GM19240 (cell line): ENCODE measurements around the gene RTBDN.
A peak's percentile ranks its signal among the peaks of the same experiment; 100 is the strongest.
"Not testable (repeated sequence)": the region's sequence is repeated elsewhere in the genome, so short reads cannot be mapped to it uniquely, and the experiment has no call there.

ENCODE experiments used
- DNase-seq: peaks from one replicate; pipeline ENCODE4 v3.0.0; 2011; ENCODE audit warnings: low spot score; ENCODE audit not compliant: insufficient read length

Gene RTBDN

DNA sequence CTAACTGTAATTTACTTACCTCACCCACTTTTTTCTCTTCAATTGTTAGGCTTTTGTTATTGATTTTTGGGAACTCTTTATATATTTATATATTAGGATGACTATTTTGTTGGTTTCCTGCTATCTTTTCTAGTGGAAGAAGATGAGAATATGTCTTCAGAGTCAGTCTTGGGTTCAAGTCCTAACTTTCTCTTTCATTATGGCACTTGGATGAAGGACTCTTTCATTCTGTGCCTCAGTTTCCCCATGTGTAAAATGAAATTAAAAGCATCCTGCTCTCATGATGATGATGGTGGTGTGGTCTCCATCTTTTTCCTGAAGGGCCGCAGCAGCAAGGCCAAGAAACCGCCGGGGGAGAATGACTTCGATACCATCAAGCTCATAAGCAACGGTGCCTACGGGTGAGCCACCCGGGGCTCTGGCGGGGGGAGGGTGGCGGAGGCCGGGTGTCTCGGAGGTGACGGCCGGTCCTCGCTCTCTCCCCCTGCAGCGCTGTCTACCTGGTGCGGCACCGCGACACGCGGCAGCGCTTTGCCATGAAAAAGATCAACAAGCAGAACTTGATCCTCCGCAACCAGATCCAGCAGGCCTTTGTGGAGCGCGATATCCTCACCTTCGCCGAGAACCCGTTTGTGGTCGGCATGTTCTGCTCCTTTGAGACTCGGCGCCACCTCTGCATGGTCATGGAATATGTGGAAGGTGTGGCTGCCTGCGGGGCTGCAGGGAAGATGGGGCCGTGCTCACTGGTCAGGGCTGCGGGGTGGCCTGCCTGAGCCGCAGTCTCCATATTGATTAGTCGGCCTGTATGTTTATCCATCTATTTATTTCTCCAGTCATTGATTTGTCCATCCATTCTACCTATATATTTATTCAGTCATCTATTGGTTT, 23.9 kb upstream of the RTBDN start:
- no peak for DNase-seq

DNA sequence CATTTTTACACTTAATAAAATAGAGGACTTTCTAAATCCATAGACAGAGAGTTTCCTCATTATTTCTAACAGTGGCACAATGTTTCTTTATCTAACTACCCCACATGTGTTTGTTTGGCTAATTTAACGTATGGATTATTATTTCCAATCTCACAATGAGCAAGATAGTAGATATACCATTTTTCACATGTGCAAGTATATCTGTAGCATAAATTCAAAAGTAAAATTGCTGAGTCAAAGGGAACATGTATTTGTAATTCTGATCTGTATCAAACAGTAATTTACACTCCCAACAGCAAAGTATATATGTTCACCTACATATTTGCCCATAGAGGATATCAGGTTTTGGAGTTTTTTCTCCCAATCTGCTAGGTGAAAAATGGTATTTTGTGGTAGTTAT, 22.3 kb upstream of the RTBDN start:
- DNase-seq = no peak

DNA sequence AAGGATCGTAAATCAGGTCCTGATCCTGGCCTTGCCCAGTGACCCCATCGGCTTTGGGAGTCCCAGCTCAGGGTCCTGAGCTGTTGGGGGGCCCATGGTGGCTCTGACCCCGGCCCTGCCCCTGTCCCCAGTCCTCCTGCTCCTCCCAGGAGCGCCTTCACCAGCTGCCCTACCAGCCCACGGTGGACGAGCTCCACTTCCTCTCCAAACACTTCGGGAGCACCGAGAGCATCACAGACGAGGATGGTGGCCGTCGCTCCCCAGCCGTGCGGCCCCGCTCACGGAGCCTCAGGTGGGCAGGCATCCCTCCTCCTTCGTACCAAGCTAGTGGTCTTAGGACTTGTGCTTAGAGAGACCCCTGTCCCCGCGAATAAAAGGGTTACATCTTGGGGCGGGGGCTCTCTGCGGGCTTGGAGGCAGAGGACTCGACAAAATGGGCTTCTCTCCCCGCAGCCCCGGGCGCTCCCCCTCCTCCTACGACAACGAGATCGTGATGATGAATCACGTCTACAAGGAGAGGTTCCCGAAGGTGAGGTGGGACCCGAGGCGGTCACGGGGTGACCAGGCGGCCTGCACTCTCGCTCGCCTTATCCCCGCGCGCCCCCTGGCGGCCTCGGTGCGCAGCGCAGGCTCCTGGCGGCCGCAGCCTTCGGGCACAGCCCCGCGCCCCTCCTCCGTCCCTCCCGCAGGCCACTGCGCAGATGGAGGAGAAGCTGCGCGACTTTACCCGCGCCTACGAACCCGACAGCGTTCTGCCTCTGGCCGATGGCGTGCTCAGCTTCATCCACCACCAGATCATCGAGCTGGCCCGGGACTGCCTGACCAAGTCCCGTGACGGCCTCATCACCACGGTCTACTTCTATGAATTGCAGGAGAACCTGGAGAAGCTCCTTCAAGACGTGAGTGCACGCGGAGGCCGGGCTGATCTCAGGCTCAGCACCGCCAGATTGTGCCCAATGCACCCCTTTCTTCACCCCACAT, 13.1 kb upstream of the RTBDN start:
- DNase-seq = peak; percentile 87

DNA sequence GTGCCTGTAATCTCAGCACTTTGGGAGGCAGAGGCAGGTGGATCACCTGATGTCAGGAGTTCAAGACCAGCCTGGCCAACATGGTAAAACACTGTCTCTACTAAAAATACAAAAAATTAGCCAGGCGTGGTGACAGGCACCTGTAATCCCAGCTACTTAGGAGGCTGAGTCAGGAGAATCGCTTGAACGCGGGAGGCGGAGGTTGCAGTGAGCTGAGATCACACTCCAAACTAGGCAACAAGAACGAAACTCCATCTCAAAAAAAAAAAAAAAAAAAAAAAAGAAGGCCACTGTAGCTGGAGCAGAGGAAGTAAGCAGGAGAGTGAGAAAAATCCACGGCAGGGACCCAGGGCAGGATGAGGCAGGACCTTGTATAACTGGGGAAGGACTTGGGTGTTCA, 12.2 kb upstream of the RTBDN start:
- DNase-seq = not testable (repeated sequence)

DNA sequence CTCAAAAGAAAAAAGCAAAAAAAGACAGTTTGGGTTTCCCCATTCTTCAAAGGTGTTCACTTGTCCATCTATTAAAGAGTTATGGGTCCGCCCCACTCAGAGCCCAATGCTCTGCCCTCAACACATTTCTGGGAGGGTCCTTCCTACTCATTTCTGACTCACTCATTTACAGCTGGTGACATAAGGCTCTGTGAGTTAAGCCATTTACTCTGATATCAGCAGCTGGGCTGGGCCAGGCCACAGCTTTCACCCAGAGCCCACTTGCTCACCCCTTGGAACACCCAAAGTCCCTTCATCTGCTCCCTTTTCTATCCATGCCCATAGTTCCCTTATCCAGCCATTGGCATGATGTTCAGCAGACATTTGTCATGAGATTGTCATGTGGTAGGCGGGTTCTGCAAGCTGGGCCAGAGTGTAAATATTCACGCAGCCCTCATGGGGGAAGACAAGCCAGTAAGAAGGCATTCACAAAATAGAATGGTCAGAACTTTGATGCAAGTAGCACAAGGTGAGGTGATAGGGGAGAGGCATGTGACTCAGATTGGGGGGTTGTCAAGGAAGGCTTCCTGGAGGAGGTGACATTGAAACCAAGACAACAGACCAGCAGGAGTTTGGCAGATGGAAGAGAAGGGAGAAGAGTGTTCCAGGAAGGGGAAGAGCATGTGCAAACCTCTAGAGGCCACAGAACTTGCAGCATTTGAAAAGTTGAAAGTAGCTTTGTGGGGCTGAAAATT, 9.8 kb upstream of the RTBDN start:
- DNase-seq = no peak

DNA sequence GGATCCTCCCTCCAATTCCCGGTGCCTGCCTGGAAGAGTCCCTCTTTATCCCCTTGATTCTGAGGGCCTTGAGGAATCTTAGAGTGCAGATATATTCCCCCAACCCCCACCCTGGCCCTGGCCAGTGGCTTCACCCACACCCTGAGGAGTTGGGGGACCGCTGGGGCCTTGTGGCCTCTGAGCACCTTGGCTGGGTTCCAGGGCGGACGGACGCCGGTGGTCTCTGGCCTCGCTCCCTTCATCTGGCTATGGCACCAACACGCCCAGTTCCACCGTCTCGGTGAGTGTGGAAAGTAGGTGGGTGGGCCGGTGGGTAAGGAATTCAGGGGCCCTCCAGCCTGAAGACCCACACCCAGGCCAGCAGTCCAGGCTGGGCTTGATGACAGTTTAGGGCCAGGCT, 8.9 kb upstream of the RTBDN start:
- DNase-seq = no peak

DNA sequence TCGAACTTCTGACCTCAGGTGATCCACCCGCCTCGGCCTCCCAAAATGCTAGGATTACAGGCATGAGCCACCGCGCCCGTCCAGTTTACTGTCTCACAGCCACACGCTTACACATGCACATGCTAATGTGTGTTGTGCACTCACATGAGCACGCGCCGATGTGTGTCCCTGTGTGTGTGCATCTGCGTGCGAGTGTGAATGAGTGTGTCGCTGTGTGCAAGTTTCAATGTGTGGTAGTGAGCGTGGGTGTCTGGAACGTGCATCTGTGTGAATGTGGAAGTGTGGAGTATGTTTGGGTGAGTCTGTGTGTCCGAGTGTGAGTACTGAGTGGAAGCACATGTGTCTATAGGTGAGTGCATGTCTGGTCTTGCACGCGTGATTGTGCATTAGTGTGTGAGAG, 8.1 kb upstream of the RTBDN start:
- DNase-seq = no peak

DNA sequence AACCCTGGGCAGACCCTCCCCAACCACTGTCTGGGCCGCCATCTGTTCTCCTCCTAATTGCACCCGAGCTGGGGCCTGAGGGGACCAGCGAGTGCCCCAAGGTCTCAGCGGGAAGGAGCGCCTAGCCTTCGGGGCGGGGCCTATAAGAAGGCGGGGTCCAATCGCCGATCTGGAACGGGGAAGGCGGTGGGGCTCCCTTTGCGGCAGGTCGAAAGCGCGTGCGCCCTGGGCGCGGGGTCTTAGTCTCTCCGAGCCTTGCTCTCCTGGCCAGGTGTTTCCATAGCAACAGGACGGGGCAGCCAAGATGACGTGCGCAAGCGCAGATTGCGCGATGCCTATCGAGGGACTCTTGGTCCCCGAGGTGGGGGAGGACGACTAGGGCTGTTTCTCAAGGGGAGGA, 6.7 kb upstream of the RTBDN start:
- DNase-seq = no peak

DNA sequence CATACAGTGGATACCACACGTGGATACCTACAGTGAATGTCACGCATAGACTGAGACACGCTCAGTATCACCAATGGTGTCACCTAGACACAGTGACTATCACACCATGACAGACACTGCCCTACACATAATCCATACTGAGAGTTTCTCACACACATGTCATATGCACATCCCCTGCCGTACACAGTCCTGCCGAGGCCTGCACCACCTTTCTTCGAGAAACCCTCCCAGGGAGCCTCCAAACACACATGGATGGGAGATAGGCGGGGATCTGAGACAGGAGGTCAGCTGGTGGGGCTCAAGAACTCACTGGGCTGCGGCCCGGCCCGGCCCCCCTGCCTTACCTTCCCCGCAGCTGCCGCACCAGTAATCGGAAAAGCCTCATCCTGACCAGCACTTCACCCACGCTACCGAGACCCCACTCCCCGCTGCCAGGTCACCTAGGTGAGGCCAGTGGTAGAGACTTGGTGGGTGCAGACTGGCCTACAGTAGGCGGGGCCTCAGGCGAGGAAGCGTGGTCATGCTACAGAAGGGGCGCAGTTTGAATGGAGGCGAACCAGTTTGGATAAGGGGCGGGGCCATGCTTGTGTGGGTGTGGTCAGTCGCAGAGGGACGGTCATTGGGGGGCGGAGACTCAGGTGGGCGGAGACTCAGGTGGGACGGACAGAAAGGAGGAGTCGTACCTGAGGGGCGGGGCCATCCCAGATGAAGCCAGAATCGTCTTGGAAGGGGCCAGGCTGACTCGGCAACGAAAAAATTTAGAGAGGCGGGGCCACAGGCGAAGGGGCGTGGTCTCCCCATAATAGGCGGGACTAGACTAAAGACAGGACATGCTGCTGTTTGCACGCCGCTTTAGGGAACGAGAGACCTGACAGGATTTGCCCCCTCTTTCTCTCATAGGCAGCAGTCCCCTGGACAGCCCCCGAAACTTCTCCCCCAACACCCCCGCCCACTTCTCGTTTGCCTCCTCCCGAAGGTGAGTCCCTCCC, 6.0 kb upstream of the RTBDN start:
- DNase-seq = no peak

DNA sequence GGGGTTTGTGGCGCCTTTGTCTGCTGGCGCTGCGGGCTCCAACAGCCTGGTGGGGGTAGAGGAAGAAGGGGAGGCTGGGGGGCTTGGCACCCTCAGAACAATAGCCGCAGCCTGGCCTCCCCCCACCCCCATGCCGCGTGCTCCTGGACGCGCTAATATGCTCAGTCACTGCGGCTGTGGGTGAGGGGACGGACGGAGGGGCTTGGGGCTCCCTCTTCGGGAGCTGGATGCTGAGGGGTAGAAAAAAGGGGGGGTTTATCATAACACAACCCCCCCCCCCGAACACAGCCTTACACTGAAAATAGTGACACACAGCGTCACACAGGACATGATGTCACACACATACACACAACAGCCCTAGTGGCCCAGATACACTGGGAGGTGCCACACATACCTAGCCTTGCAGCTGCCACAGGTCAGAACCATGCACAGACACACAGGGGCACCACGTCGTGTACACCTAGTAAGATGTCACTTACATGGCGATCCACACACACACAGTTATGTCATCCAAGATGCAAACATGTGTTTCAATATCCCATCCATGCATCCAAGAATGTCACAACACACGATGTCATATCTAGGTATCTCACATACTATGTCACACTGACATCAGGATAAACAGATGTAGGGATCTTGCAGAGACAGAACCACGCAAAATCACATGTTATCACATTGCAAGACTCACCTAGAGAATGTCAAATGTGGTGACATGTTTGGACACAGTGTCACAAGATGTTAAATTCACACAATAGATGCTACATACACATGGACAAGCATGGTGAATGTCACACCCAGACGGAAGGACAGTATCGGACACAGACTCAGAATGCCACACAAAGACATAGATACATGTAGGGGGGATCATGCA, 4.7 kb upstream of the RTBDN start:
- DNase-seq = no peak

DNA sequence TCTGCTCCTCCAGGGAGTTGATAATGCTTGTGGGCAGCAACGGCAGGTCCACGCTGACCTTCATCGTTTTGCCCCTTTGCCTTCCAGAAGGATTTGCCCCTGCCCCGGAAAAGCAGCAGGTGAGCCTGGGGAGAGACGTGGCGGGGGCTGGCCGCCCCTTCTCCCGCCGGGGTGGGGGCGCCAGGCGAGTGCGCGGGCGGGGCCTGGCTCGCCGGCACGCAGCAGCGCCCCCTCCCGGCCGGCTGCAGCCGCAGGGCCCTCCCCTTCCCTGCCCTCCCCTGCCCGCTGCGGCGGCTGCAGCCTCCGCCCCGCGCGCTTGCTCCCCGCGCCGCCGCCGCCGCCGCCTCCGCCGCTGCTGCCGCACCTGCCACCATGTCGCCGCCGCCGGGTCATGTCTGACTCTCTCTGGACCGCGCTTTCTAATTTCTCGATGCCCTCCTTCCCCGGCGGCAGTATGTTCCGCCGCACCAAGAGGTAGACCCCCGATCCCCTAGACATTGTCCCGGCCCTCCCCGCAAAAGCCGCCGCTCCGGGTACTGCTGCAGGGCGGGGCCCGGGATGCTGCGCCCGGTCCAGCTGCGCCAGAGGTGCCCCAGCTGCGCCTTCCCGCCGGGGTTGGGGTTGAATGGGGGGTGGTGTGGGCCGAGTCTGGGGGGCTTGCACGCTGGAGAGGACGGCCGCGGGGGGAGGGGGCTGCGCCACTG, 4.0 kb upstream of the RTBDN start, which contains the start of gene MAST1:
TSS of gene MAST1 (plus strand) at position 334 of the 704 bp plus-strand sequence. CDS start at position 392, 58 bp downstream.
- DNase-seq = no peak

DNA sequence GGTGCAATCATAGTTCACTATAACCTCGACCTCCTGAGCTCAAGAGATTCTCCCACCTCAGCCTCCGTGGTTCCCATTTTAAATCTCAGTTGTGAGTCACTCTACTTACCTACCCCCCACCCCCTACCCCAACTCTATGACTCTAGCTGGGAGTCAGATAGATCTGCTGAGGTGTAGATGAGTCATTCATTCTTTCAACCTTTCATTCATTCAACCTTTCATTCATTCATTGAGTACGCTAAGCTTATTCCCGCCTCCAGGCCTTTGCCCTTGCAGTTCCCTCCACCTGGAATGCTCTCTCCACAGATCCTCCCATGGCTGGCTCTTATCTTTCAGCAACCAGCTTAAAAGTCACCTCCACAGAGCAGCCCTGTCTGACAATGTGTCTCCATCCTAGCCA, 2.8 kb upstream of the RTBDN start:
- no peak for DNase-seq

DNA sequence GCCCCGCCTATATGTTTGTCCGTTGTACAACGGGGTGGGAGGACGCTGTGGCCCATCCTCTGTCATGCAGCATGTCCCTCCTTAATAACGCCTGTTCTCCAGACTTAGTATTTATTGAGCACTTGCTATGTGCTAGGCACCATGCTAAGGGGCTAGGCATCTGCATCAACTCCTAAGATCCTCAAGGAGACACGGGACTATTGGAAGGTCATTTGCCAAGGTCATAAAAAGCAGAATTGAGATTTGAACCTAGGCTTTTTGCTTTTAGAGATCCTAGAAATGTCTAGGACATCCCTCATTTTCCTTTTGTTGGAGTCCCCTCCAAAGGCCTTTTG, 2.1 kb upstream of the RTBDN start:
- DNase-seq = no peak

DNA sequence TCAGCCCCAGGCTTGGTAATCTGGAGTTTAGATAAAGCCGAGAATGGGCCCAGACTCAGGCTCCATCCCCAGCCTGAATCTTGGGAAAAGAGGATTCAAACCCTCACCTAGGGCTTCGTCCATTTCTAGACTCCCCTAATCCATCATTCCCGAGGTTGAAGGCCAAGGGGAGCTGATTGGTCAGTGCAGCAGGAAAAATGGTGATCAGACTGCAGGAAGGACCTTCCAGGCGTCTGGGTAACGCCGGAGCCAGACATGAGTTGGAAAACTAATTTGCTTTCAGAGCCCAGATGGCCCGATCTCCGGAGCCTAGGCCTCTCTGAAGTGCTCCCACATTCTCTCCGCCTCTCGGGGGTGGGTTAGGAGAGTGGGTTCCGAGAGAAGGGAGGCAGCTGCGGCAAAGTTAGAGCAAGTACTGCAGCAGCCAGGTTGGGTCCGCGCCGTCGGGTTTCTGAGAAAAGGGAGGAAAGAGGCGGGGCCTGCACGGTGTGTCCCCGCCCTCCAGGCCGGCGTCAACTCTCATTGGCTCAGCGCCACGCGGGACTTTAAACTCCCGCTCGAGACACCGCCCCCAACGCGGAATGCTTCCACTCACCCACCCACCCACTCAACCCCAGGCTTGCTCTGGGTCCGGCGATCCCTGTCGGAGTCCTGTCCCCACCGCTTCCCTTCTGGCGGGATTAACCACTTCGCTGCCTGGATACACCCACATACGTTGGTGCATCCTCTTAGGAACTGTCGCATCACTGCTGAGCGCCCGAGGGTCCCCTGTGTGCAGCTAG, 788 bp upstream of the RTBDN start:
- no peak for DNase-seq

DNA sequence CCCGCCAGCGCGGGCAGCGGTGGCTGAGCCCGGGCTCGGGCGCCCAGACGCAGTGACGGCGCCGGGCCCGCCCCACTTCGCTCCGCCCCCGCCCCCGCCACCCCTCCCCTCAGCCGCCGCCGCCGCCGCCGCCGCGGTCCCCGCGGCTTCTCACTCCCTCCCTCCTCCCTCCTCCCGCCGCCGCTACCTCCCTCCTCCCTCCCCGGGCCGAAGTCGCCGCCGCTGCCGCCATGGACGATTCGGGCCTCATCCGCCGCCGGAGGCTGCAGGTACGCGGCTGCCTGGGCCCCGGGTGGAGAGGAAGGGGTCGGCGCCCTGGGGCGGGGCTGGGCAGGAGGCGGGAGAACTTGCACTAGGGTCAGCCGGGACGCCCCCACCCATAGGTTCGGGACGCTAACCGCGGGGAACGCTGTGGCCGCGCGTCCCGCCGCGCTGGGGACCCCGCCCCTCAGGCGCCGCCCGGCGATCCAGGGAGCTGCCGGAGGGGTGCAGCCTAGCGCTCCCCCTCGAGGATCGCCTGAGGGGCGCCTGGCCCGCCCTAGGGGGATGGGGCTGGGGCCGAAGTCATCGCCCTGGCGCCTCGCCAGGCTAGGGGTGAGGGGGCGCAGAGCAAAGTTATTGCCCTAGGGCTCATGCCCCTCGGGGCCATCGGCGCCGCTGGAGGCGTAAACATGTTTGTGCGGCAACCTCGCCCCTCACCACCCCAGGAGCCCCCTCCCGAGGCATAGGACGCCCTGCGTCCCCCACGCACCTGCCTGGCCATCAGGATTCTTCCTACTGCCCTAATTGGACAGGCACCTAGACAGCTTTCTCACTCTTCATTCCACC, 427 bp downstream of the RTBDN start:
- no peak for DNase-seq

DNA sequence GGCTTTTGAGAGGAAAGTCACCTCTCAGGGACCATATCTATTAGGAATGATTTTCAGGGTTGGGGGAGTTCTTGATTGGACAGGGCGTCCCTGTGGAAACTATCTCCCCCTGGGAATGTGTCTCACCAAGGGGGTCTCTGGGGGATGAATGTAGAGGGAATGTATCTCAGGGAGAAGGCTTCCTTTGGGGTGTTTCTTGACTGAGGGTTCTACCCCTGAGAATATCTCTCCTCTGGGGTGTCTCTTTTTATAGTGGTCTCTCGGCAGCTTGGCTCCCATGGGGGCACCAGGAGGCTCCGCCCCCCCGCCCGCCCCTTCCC, 1.0 kb downstream of the RTBDN start:
- no peak for DNase-seq

DNA sequence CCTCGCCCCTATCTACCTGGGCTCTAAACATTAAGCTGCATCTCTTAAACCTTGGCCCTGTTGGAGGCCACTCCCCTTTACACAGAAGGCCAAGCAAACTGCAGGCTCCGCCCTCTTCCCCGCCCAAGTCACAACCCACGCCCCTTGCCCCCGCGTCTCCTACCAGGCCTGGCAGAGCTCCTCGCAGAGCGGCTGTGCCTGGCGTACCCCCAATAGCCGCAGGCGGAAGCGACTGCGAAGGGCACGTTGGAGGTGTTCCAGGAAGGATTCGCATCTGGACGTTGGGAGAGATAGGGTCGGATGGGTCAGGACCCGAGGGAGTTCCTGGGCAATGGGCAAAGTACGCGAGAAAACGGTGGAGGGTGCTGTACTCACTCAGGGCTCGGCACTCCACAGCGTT, 5.9 kb downstream of the RTBDN start:
- DNase-seq = no peak
